Neural progenitor cell (in vitro differentiated cells): Measurements from ENCODE around the gene LGALS1. TPM values are rescaled to one million over a fixed set of nuclear protein-coding genes. Genes with fewer than 3 reads are reported as not detected.
A peak's percentile ranks its signal among the peaks of the same experiment; 100 is the strongest.

ENCODE experiments used
- DNase-seq: peaks from one replicate; pipeline ENCODE4 v3.0.0-alpha.2; 2016; ENCODE audit warnings: low spot score
- H2AFZ ChIP-seq: fragments of 200-600 bp; sonication (generic); replicated peaks from 2 replicates; pipeline ENCODE4 v1.6.1; 2016; ENCODE audit warnings: antibody characterized with exemption
- H3F3A ChIP-seq: fragments of 200-600 bp; sonication (generic); 2 replicates; pipeline ENCODE4 v1.6.1; 2016; ENCODE audit warnings: antibody characterized with exemption, low read depth
- H3K27ac ChIP-seq: fragments of 200-600 bp; sonication (generic); 2 replicates; pipeline ENCODE4 v1.5.1; 2016; ENCODE audit warnings: mild to moderate bottlenecking
- H3K27me3 ChIP-seq: fragments of 200-600 bp; sonication (generic); 2 replicates; pipeline ENCODE4 v1.6.1; 2016; ENCODE audit warnings: mild to moderate bottlenecking, moderate library complexity
- H3K36me3 ChIP-seq: fragments of 200-600 bp; sonication (generic); 2 replicates; pipeline ENCODE4 v1.5.1; 2016
- H3K4me1 ChIP-seq: fragments of 200-600 bp; sonication (generic); 2 replicates; pipeline ENCODE4 v1.6.1; 2016; ENCODE audit warnings: mixed run types
- H3K4me2 ChIP-seq: fragments of 200-600 bp; sonication (generic); 2 replicates; pipeline ENCODE4 v1.6.1; 2016
- H3K4me3 ChIP-seq: fragments of 200-600 bp; sonication (generic); 2 replicates; pipeline ENCODE4 v1.5.1; 2016
- H3K79me2 ChIP-seq: fragments of 200-600 bp; sonication (generic); 2 replicates; pipeline ENCODE4 v1.6.1; 2016; ENCODE audit warnings: low read depth
- H3K9ac ChIP-seq: fragments of 200-600 bp; sonication (generic); 2 replicates; pipeline ENCODE4 v1.6.1; 2016
- H3K9me3 ChIP-seq: fragments of 200-600 bp; sonication (generic); 2 replicates; pipeline ENCODE4 v1.5.1; 2016; ENCODE audit warnings: low read depth
- H4K20me1 ChIP-seq: fragments of 200-600 bp; sonication (generic); 2 replicates; pipeline ENCODE4 v1.6.1; 2016; ENCODE audit warnings: low read depth
- H3K27ac Mint-ChIP-seq: 3 replicates; pipeline ENCODE4 v1.8.0; 2021; ENCODE audit warnings: mixed read lengths
- H3K27me3 Mint-ChIP-seq: 2 replicates; pipeline ENCODE4 v1.8.0; 2022; ENCODE audit warnings: low read depth, mild to moderate bottlenecking, inconsistent platforms, moderate library complexity, mixed read lengths; ENCODE audit not compliant: insufficient read depth
- H3K36me3 Mint-ChIP-seq: 3 replicates; pipeline ENCODE4 v1.8.0; 2021; ENCODE audit warnings: mixed read lengths
- H3K4me1 Mint-ChIP-seq: 3 replicates; pipeline ENCODE4 v1.8.0; 2021; ENCODE audit warnings: mixed read lengths
- H3K4me3 Mint-ChIP-seq: 3 replicates; pipeline ENCODE4 v1.8.0; 2021; ENCODE audit warnings: mild to moderate bottlenecking, moderate library complexity, mixed read lengths
- H3K9me3 Mint-ChIP-seq: 3 replicates; pipeline ENCODE4 v1.8.0; 2020; ENCODE audit warnings: mixed read lengths
- CTCF ChIP-seq: fragments of 200-600 bp; sonication (generic); IDR thresholded peaks from 2 replicates; pipeline ENCODE4 v1.5.1; 2017; ENCODE audit warnings: antibody characterized with exemption, mild to moderate bottlenecking
- EZH2 ChIP-seq: fragments of 200-600 bp; sonication (generic); IDR thresholded peaks from 2 replicates; pipeline ENCODE4 v1.6.1; 2017; ENCODE audit warnings: antibody characterized with exemption, mild to moderate bottlenecking, moderate library complexity
- EZH2phosphoT487 ChIP-seq: fragments of 200-600 bp; sonication (generic); IDR thresholded peaks from 2 replicates; pipeline ENCODE4 v1.6.1; 2017; ENCODE audit warnings: antibody characterized with exemption
- total RNA-seq: library from RNA; depleted of rRNA; stranded (reverse); fragments of >200 nt; gene quantifications from 2 replicates; pipeline ENCODE4 v1.2.3, GENCODE V29; 2015; ENCODE audit warnings: low replicate concordance

The LGALS1 gene
- total RNA-seq, 1 donor from 2014 or later: 14.9 TPM

GRCh38 chr22:37634417-37634924 is 41.0 kb upstream of the LGALS1 start:
- no peak overlapping the region for H2AFZ ChIP-seq
- TF ChIP-seq EZH2: no peak
- TF ChIP-seq CTCF: no peak
- no peak for TF ChIP-seq EZH2phosphoT487
- no peaks in the 10 kb centered on the region for H3K9me3 Mint-ChIP-seq
- no peaks in the 10 kb centered on the region for H3K27me3 ChIP-seq
- H3K4me3 ChIP-seq: no peak overlapping the region
- H3K27ac ChIP-seq: peak overlapping the region; percentile 54
- H3K27me3 Mint-ChIP-seq: peaks cover 10% of the 10 kb centered on the region
- H3K4me2 ChIP-seq: peak overlapping the region; percentile 64
- H3K27ac Mint-ChIP-seq: peak overlapping the region; percentile 93
- H4K20me1 ChIP-seq: peaks cover 4% of the 10 kb centered on the region
- peaks cover 36% of the 10 kb centered on the region for H3K4me1 Mint-ChIP-seq
- peaks cover 17% of the 10 kb centered on the region for H3K4me1 ChIP-seq
- H3K9me3 ChIP-seq: no peaks in the 10 kb centered on the region
- H3F3A ChIP-seq: peaks cover 37% of the 10 kb centered on the region
- no peaks in the 10 kb centered on the region for H3K79me2 ChIP-seq
- no peaks in the 10 kb centered on the region for H3K36me3 Mint-ChIP-seq
- peak overlapping the region; percentile 69 for H3K4me3 Mint-ChIP-seq
- H3K9ac ChIP-seq: no peak overlapping the region
- H3K36me3 ChIP-seq: no peaks in the 10 kb centered on the region
- DNase-seq: peak; percentile 21

GRCh38 chr22:37635157-37635556 is 40.3 kb upstream of the LGALS1 start:
- no peak overlapping the region for H3K27ac ChIP-seq
- Mint-ChIP-seq H3K4me1 (peaks cover 36% of the 10 kb centered on the region), H3K36me3 (no peaks in the 10 kb centered on the region), H3K27me3 (peaks cover 10% of the 10 kb centered on the region), H3K27ac (no peak overlapping the region), H3K9me3 (no peaks in the 10 kb centered on the region), H3K4me3 (no peak overlapping the region)
- TF ChIP-seq EZH2phosphoT487: no peak
- TF ChIP-seq EZH2: no peak
- no peak for TF ChIP-seq CTCF
- peaks cover 4% of the 10 kb centered on the region for H4K20me1 ChIP-seq
- H3F3A ChIP-seq: peaks cover 44% of the 10 kb centered on the region
- H3K4me3 ChIP-seq: no peak overlapping the region
- H3K79me2 ChIP-seq: no peaks in the 10 kb centered on the region
- H3K9ac ChIP-seq: no peak overlapping the region
- H3K36me3 ChIP-seq: no peaks in the 10 kb centered on the region
- no peak for DNase-seq
- H3K4me1 ChIP-seq: peaks cover 19% of the 10 kb centered on the region
- H3K4me2 ChIP-seq: no peak overlapping the region
- no peak overlapping the region for H2AFZ ChIP-seq
- no peaks in the 10 kb centered on the region for H3K9me3 ChIP-seq
- no peaks in the 10 kb centered on the region for H3K27me3 ChIP-seq

GRCh38 chr22:37636186-37636948 is 39.1 kb upstream of the LGALS1 start:
- H3K9ac ChIP-seq: no peak overlapping the region
- no peaks in the 10 kb centered on the region for H3K9me3 ChIP-seq
- Mint-ChIP-seq H3K9me3 (no peaks in the 10 kb centered on the region), H3K4me3 (no peak overlapping the region), H3K4me1 (peaks cover 39% of the 10 kb centered on the region), H3K36me3 (no peaks in the 10 kb centered on the region), H3K27ac (no peak overlapping the region), H3K27me3 (peaks cover 10% of the 10 kb centered on the region)
- no peak overlapping the region for H3K4me2 ChIP-seq
- H3F3A ChIP-seq: peaks cover 44% of the 10 kb centered on the region
- H3K27me3 ChIP-seq: no peaks in the 10 kb centered on the region
- no peak overlapping the region for H2AFZ ChIP-seq
- no peaks in the 10 kb centered on the region for H3K36me3 ChIP-seq
- H3K27ac ChIP-seq: no peak overlapping the region
- no peak for DNase-seq
- peaks cover 4% of the 10 kb centered on the region for H4K20me1 ChIP-seq
- TF ChIP-seq CTCF (peak; percentile 23), EZH2phosphoT487 (no peak)
- peaks cover 6% of the 10 kb centered on the region for H3K79me2 ChIP-seq
- peaks cover 25% of the 10 kb centered on the region for H3K4me1 ChIP-seq
- H3K4me3 ChIP-seq: no peak overlapping the region
